Esophagus mucosa (tissue), 1 donor: ENCODE results near the gene CELF5. TPM values are rescaled to one million over a fixed set of nuclear protein-coding genes. Genes with fewer than 3 reads are reported as not detected.
"Not testable (repeated sequence)": the region's sequence is repeated elsewhere in the genome, so short reads cannot be mapped to it uniquely, and the experiment has no call there.

Experiments
- ATAC-seq: fragments of 200-7000 bp; cut with Tn5 transposase; one replicate; pipeline ENCODE4 v1.9.1; 2020
- total RNA-seq: library from RNA; stranded (reverse); gene quantifications from one replicate; pipeline ENCODE4 v1.2.4, GENCODE V29; 2023
- donor health status: DM: yes; HTN: yes; CAD: no.

The CELF5 gene
- total RNA-seq, 1 donor from 2014 or later, result not detected

DNA sequence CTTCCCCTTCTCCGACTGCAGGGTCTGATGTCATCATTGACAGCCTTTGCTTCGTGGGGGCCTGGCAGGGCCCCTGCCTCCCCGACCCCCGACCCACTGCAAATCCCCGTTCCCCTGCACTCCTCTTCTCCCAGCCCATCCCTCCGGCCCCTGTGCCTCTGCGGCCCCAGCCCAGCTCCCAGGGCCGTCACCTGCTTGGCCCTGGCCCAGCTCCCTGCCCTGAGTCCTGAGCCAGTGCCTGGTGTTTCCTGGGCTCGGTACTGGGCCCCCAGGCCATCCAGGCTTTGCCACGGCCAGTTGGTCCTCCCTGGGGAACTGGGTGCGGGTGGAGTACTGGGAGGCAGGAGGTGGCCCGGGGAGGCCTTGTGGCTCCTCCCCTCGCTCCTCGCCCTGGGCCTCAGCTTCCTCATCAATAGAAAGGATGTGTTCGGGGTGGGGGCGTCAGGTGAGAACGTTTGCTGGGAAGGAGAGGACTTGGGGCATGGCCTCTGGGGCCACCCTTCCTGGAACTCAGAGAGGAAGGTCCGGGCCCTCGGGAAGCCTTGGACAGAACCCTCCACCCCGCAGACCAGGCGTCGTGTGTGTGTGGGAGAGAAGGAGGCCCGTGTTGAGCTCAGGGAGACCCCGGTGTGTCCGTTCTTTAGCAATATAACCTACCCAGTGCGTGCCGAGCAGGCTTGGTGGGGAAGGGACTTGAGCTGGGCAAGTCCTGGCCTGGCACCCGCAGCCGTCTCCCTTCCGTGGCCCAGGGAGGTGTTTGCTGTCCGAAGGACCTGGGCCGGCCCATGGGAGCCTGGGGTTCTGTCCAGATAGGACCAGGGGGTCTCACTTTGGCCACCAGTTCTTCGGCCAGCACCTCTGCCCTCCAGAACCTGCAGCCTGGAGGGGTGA, 15.9 kb upstream of the CELF5 start:
- ATAC-seq, result no peak

GRCh38 chr19:3210347-3211017, 14.0 kb upstream of the CELF5 start:
- ATAC-seq, result peak; percentile 65

DNA sequence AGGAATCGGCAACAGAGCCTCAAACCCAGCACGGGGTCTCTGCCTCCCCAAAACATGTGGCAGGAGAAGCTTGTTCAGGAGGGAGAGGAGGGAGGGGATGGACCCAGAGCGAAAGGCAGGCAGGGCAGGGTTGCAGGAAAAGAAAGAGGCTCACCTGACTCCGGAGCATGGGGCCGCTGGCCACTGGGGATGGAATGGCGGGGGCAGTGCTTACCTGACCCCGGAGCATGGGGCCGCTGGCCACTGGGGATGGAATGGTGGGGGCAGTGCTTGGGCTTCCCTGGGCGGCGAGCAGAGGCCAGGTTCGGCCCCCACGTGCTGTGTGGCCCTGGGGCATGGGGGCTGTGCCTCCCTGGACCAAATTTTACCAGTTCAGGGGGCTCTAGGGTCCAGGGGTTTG, 13.3 kb upstream of the CELF5 start:
- peak; percentile 11 for ATAC-seq

DNA sequence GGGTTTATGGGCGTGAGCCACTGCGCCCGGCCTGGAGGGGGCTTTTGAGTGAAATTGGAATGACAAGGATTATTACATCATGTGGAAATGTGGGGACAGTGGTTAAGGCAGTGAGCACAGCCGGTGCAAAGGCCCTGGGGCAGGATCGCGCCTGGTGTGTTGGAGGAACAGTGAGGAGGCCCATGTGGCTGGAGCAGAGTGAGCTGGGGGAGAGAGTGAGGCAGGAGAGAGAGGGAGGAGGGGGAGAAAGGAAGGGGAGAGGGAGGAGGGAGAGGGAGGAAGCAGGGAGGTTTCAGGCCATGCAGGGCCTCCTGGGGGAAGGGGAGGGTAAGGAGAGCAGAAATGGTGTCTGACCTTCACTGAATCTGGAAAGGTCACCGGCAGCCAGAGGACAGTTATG, 11.3 kb upstream of the CELF5 start:
- ATAC-seq, result no peak

DNA sequence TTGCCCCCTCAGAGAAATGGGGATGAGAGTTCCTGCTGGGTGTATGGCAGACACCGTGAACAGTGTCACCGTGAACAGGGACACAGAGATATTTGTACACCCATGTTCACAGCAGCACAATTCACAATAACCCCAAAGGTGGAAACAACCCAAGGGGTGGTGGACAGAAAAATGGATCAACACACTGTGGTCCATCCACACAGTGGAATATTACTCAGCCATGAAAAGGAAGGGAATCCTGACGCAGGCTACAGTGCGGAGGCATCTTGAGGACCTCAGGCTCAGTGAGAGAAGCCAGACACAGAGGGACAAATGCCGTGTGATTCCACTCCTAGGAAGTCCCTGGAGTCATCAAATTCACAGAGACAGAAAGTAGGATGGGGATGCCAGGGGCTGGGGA, 7.6 kb upstream of the CELF5 start:
- no peak for ATAC-seq

GRCh38 chr19:3220576-3220975, 3.9 kb upstream of the CELF5 start:
- ATAC-seq, result peak; percentile 18

- not testable (repeated sequence) for ATAC-seq
Observed at GRCh38 chr19:3221576-3221975, 2.9 kb upstream of the CELF5 start.

GRCh38 chr19:3222709-3223108, 1.8 kb upstream of the CELF5 start:
- ATAC-seq, result no peak

- ATAC-seq, result no peak
Observed at GRCh38 chr19:3225169-3225485, 666 bp downstream of the CELF5 start.

GRCh38 chr19:3225677-3226093, 1.2 kb downstream of the CELF5 start:
- ATAC-seq, result no peak

DNA sequence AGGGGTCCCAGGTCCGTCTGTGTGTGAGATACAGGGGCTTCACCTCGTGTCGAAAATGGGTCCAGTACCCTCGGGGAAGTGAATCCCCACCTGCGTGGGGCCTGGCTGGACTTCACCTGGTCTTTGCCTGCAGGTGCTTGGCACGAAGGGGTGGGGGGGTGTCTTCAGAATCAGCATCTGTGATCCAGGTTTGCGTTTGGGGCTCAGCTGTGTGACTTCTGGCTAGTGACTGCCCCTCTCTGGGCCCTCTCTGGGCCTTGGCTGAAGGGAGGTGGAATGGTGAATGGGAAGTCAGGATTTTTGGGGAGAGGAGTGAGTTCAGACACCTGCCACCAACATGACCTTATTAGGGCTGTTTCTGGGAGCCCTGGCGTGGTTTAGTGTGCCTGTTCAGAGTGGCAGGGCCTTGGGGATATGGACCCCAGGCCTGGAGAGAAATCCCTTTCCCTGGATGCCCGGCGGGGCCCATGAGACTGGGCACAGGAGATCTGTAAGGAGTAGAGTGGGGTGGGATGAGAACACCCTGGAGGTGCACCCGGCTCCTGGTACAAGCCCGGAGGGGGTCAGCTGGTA, 2.7 kb downstream of the CELF5 start:
- no peak for ATAC-seq

DNA sequence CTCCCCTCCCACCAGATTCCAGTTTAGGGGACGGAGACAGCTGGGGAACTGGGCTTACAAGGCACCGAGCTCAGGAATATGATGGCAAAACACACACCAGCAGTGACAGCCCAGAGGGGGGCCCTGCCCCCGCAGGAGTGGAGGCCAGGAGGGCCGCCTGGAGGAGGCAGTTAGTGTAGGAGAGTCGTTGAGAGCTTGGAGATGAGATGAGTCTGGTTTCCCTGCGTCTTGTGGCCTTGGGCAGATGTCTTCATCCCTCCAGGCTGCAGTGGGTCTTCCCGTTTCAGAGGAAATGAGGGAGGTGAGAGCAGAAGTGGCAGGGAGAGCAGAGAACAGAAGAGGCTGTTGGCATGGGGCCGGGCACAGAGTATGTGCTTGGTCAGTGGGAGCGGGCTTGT, 4.9 kb downstream of the CELF5 start:
- ATAC-seq, result no peak

GRCh38 chr19:3229888-3230496, 5.5 kb downstream of the CELF5 start:
- no peak for ATAC-seq

GRCh38 chr19:3231288-3231687, 6.8 kb downstream of the CELF5 start:
- ATAC-seq, result no peak

DNA sequence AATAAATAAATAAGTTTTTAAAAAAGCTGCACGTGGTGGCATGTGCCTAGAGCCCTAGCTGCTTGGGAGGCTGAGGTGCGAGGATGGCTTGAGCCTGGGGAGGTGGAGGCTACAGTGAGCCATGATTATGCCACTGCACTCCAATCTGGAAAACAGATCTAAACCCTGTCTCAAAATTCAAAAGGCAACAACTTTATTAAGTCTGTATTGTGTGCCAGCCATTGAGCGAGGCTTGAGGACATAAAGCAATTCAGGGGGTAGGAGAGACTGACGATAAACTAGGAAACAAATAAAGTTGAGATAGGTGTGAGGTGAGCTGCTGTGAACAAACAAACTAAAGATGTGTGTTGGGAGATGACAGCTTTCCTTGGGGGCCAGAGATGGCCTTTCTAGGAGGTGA, 8.7 kb downstream of the CELF5 start:
- ATAC-seq, result no peak

DNA sequence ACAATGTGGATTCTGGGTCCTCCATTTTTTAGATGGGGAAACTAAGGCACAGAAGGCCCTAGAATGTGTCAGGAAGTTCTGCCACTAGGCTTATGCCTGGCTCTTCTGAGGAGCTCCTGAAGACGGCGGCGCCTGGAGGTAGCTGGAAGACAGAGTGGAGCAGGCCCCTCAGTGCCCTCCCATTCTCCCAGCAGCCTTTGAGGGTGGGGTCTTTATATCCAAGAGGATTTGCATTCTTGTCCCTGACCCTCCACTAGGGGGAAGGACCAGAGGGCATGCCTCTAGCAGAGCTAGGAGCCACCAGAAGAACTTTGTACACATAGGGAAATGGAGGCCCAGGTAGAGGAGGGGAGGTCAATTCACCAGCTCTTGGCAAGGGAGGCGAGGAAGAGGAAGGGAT, 9.4 kb downstream of the CELF5 start:
- ATAC-seq, result no peak

- ATAC-seq, result no peak
Observed at GRCh38 chr19:3234800-3235199, 10.3 kb downstream of the CELF5 start.

DNA sequence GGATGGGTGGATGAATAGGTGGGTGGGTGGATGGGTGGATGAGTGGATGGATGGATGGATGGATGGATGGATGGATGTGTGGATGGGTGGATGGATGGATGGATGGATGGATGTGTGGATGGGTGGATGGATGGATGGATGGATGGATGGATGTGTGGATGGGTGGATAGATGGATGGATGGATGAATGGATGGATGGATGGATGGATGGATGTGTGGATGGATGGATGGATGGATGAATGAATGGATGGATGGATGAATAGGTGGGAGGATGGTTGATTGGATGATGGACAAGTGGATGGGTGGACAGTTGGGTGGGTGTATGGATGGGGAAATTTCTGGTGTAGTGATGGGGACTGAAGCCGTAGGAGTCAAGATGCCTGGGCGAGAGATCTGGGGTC, 11.1 kb downstream of the CELF5 start:
- not testable (repeated sequence) for ATAC-seq

GRCh38 chr19:3236272-3236671, 11.8 kb downstream of the CELF5 start:
- no peak for ATAC-seq

DNA sequence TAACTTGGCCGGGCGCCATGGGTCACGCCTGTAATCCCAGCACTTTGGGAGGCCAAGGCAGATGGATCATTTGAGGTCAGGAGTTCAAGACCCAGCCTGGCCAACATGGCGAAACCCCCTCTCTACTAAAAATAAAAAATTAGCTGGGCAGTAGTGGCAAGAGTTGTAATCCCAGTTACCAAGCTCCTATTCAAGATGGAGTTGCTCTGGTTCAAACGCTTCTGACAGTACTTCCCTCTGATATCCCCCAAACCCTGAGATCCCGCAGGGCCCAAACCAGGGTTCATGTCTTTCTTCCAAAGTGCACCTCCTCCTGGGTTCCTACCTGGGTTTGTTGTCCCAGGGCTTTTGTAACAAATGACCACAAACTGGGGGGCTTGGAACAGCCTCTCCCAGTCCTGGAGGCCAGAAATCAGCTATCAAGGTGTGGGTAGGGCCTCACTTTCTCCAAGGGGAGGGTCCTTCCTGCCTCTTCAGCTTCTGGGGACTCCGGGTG, 13.7 kb downstream of the CELF5 start:
- ATAC-seq, result no peak

DNA sequence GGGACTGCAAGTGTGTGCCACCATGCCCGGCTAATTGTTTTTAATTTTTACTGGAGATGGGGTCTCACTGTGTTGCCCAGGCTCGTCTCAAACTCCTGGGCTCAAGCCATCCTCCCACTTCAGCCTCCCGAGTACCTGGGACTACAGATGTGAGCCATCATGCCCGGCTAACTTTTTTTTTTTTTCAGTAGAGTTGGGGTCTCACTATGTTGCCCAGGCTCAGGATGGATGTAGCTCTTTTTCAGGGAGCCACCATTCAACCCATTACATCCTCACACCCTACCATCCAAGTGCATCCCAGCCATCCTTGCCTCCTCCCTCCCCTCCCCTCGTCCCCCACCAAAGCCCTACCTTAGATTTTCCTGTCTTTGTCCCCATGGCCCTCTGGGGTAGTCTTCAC, 14.9 kb downstream of the CELF5 start:
- ATAC-seq, result no peak

DNA sequence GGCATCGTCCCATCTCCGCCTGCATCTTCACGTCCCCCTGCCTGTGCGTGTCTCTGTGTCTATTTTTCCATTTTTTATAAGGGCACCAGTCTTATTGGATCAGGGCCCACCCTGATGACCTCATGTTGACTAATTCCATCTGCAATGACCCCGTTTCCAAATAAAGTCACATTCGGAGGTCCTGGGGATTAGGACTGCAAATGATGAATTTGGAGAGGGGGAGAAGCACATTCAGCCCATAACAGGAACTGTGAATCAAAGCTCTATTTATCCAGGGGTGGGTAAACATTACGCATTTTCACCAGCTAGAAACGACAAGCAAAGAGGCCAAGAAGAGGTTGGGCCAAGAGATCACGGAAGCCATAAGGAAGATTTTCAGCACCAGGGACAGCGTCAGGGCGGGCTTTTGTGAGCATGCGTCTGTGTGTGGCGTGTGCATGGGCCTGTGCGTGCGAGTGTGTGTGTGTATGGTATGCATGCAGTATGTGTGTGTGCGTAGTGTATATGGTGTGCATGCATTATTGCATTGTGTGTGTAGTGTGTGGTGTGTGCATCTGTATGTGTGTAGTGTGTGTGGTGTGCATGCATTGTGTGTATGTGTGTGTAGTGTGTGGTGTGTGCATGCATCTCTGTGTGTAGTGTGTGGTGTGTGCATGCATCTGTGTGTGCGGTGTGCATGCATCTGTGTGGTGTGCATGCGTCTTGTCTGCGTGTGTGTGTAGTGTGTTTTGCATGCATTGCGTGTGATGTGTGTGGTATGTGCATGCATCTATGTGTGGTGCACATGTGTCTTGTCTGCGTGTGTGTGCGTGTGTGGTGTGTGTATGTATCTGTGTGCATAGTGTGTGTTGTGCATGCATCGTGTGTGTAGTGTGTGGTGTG, 19.6 kb downstream of the CELF5 start:
- peak; percentile 59 for ATAC-seq
